Left renal pelvis (tissue), 4 donors: ENCODE measurements around the gene ARHGEF12. TPM values are rescaled to one million over a fixed set of nuclear protein-coding genes. Genes with fewer than 3 reads are reported as not detected.

ENCODE experiments used
- DNase-seq, 4 donors: peaks; one replicate each; pipeline ENCODE4 v3.0.0-alpha.2; 2013; ENCODE audit warnings: low read depth in 4 of 4, low spot score in 3 of 4
- polyA plus RNA-seq, 4 donors: library from polyadenylated mRNA; unstranded; fragments of 120-200 nt; gene quantifications; one replicate each; pipeline ENCODE4 v1.2.1, GENCODE V29; 2013; ENCODE audit not compliant: insufficient read length in 4 of 4

ARHGEF12 gene
- polyA plus RNA-seq, 4 donors: 53.9 to 133 (median 124) TPM

- no peak for DNase-seq
These were observed 191.0 kb downstream of the ARHGEF12 start for GRCh38 chr11:120527111-120527761.

DNA sequence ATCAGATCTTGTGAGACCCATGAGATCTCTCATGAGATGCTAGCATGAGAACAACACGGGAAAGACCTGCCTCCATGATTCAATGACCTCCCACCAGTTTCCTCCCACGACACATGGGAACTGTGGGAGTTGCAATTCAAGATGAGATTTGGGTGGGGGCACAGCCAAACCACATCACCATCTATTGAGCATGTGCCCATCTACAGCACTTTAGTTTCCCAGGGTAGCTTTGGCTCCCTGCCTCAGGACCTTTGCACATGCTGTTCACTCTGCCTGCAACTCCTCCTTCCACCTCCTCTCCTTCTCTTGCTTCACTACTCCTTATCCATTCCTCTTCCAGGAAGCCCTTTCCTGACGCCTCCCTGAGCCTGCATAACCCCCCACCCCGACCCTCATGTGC lies 192.5 kb downstream of the ARHGEF12 start:
- no peak for DNase-seq

GRCh38 chr11:120529214-120529613 lies 193.0 kb downstream of the ARHGEF12 start:
- no peak for DNase-seq

- DNase-seq: no peak
These were observed 193.7 kb downstream of the ARHGEF12 start for GRCh38 chr11:120529911-120530310.

DNA sequence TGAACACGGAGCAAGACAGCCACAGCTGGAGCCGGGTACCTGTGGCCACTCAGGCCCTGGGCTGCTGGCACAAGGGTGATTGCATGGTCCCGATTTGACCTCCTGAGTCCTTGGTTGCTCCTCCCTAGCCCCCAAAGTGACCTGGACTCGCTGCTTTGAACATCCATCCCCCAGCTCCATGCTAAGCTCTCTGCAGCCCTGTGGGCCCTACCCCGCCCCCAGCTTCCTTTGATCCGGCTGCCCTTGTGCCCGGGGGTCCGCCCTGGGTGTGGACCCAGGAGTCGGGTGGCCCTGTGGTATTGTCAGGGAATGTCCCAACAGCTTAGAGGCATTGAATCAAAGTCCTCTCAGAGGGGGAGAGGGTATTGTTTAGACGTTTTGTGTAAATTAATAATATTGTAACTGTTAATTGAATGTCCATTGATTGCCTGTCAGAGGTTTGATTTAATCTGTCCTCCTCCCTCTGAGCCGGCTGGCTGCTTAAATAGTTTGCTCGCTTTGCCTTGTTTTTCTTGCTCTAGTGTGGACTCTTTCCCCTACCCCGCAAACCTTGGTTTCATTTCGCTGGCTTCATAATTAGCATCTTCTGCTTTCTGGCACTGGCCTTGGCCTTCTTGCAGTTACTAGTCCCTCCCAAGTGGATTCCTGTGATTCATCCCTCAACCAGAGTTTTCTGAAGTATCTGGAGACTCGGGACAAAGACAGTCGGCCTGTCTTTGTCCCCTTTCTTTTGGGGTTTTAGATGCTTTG lies 196.0 kb downstream of the ARHGEF12 start:
- no peak for DNase-seq

DNA sequence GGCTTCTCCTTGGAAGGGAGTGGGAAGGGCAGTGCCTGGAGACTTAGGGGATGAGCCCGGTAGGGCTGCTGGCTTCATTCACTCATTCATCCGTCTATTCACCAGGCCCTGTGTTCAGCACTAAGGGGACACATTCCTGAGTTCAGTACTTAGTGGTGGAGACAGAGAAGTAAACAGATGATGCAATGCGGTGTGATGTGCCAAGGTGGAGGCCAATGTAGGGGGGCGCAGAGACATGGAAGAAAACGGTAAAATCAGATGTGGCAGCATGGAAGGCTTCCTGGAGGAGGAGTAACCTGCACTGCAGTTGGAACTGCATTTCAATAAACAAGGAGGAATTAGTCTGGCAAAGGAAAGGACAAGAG lies 196.6 kb downstream of the ARHGEF12 start:
- DNase-seq: no peak

GRCh38 chr11:120536091-120536796 lies 200.0 kb downstream of the ARHGEF12 start:
- DNase-seq: no peak

GRCh38 chr11:120536797-120537169 lies 200.6 kb downstream of the ARHGEF12 start:
- DNase-seq: no peak

DNA sequence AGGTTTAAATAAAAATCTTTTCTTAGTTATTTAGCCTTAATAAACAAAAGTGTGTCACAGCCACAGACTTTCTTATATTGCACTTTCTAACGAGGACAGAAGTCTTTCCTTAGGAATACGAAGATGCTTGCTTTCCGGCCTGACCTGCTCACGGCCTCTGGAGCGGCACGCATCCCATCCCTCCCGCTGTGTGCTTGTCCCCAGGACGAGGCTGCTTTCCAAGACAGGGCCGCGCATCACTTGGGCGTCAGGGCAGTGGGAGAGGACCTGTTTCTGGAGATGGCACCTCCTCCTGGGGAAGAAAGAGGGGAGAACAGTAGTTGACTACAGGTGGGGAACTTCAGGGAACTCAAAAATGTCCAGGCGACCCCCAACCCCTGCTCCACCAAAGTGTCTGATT lies 201.8 kb downstream of the ARHGEF12 start:
- DNase-seq: no peak

DNA sequence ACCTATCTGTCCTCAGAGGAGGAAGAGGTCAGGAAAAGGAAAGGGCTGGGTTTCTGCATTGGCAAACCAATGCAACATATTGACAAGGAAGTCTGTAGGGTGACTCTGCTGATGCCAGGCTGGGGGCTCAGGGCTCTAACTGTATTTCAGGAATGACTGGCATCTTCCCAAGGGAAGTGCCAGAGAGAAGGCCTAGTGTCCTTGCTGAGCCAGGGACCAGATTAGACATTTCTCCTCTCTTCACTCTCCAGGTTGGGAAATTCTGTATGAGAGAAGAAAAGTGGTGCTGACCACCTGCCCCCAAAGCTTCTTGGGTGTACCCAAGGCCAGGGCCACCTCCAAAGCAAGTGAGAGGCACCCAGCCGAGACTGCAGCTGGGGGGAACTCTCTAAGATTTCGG lies 202.5 kb downstream of the ARHGEF12 start:
- DNase-seq: no peak

Other genes with a start within 250 kb of the ARHGEF12 start
- gene TRIM29, start 198.3 kb upstream of the ARHGEF12 start, polyA plus RNA-seq: 1 to 10 TPM in 3 of 4 donors, under 1 TPM in 1; 0.90 to 5.0 (median 1.9) TPM
- 100 to 1,000 TPM in 1 of 4 donors, 10 to 100 TPM in 3; 36.1 to 123 (median 42.5) TPM for gene OAF, start 125.4 kb upstream of the ARHGEF12 start, polyA plus RNA-seq
- 1 to 10 TPM in 2 of 4 donors, under 1 TPM in 2; 0.47 to 2.7 (median 0.89) TPM for gene POU2F3, start 96.3 kb upstream of the ARHGEF12 start, polyA plus RNA-seq
- gene TLCD5, start 11.1 kb upstream of the ARHGEF12 start, polyA plus RNA-seq: 10 to 100 TPM; 10.7 to 16.7 (median 11.8) TPM
- gene GRIK4, start 175.3 kb downstream of the ARHGEF12 start, polyA plus RNA-seq: 1 to 10 TPM in 3 of 4 donors, under 1 TPM in 1; 0.95 to 1.9 (median 1.5) TPM